Adipocyte (in vitro differentiated cells): ENCODE measurements around the gene PATJ.
"Not testable (repeated sequence)": the region's sequence is repeated elsewhere in the genome, so short reads cannot be mapped to it uniquely, and the experiment has no call there.

Source experiments
- DNase-seq: peaks from one replicate; pipeline ENCODE4 v3.0.0-alpha.2; 2015; ENCODE audit warnings: low read depth
- H3K27me3 ChIP-seq: replicated peaks from 2 replicates; pipeline ENCODE4 v1.7.0; 2013; ENCODE audit warnings: mild to moderate bottlenecking, low read length, moderate library complexity; ENCODE audit not compliant: control insufficient read depth, insufficient read depth
- H3K36me3 ChIP-seq: 2 replicates; pipeline ENCODE4 v1.7.0; 2013; ENCODE audit warnings: low read length, mild to moderate bottlenecking, moderate library complexity; ENCODE audit not compliant: control insufficient read depth, insufficient read depth, severe bottlenecking
- H3K4me1 ChIP-seq: 2 replicates; pipeline ENCODE4 v1.7.0; 2013; ENCODE audit warnings: mild to moderate bottlenecking, low read length, moderate library complexity; ENCODE audit not compliant: control insufficient read depth, insufficient read depth
- H3K4me3 ChIP-seq: 2 replicates; pipeline ENCODE4 v1.7.0; 2013; ENCODE audit warnings: mild to moderate bottlenecking, low read length, moderate library complexity
- H3K9ac ChIP-seq: 2 replicates; pipeline ENCODE4 v1.7.0; 2013; ENCODE audit warnings: mild to moderate bottlenecking, low read length, moderate library complexity
- H3K9me3 ChIP-seq: 2 replicates; pipeline ENCODE4 v1.7.0; 2013; ENCODE audit warnings: mild to moderate bottlenecking, low read length, moderate library complexity; ENCODE audit not compliant: control insufficient read depth

The PATJ gene, protein sequence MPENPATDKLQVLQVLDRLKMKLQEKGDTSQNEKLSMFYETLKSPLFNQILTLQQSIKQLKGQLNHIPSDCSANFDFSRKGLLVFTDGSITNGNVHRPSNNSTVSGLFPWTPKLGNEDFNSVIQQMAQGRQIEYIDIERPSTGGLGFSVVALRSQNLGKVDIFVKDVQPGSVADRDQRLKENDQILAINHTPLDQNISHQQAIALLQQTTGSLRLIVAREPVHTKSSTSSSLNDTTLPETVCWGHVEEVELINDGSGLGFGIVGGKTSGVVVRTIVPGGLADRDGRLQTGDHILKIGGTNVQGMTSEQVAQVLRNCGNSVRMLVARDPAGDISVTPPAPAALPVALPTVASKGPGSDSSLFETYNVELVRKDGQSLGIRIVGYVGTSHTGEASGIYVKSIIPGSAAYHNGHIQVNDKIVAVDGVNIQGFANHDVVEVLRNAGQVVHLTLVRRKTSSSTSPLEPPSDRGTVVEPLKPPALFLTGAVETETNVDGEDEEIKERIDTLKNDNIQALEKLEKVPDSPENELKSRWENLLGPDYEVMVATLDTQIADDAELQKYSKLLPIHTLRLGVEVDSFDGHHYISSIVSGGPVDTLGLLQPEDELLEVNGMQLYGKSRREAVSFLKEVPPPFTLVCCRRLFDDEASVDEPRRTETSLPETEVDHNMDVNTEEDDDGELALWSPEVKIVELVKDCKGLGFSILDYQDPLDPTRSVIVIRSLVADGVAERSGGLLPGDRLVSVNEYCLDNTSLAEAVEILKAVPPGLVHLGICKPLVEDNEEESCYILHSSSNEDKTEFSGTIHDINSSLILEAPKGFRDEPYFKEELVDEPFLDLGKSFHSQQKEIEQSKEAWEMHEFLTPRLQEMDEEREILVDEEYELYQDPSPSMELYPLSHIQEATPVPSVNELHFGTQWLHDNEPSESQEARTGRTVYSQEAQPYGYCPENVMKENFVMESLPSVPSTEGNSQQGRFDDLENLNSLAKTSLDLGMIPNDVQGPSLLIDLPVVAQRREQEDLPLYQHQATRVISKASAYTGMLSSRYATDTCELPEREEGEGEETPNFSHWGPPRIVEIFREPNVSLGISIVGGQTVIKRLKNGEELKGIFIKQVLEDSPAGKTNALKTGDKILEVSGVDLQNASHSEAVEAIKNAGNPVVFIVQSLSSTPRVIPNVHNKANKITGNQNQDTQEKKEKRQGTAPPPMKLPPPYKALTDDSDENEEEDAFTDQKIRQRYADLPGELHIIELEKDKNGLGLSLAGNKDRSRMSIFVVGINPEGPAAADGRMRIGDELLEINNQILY (N-terminal part only)

GRCh38 chr1:61741711-61742619, at the start of gene PATJ:
PATJ (plus strand) TSS chr1:61742480; CDS start chr1:61762893, 20,413 bp downstream.
- peak within 1 kb of the TSS; percentile 77 for H3K4me3 ChIP-seq

DNA sequence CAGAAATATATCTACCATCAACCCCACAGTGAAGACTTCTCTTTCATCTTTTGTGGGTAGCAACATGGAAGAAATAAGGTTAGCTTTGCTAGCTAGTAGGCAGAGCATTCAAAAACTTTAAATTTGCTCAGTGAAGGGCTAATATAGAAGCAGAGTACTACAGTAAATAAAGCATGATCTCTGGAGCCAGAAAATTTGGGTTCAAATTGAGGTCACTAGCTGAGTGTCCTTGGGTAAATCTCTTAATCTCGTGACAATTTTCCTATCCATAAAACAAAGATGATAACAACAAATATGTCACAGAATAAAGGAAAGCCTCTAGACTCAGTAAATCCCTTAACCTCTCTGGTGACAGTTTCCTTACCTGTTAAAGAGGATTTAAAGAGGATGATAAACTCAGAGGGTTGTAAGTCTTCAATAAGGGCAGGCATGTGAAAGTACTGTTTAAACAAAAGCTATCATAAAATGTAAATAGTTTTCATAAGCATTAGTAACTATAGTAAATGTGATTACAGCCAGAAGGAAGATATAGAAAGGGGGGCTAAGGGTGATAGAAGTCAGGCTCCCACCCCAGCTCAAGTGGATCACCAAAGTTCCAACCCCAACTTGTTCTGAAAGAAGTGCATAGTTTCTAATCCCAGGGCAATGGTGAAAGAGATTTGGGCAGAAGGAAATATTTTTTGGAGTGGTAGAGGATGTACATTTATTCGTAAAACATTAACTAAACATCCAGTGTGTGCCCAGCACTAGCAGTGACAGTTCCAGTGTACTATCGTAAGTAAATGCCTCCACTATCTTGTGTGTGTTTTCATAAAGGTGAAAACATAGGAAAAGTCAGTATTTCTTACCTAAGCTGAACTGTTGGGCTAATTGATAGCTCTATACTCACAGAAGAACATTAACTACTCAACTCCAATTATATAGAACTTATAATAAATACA, 42.1 kb upstream of the PATJ start:
- no peak for DNase-seq
- no peaks in the 10 kb centered on the region for H3K27me3 ChIP-seq
- H3K9me3 ChIP-seq: no peaks in the 10 kb centered on the region
- H3K36me3 ChIP-seq: peaks cover 61% of the 10 kb centered on the region
- no peak overlapping the region for H3K9ac ChIP-seq
- no peak overlapping the region for H3K4me3 ChIP-seq
- no peaks in the 10 kb centered on the region for H3K4me1 ChIP-seq

More at GRCh38 chr1:61741711-61742619, at the start of gene PATJ:
- peak; percentile 67 for DNase-seq
- Histone ChIP-seq H3K27me3 (no peaks in the 10 kb centered on the region), H3K9ac (peak within 1 kb of the TSS; percentile 90), H3K36me3 (no peaks in the 10 kb centered on the region), H3K9me3 (no peaks in the 10 kb centered on the region), H3K4me1 (peaks cover 9% of the 10 kb centered on the region)

DNA sequence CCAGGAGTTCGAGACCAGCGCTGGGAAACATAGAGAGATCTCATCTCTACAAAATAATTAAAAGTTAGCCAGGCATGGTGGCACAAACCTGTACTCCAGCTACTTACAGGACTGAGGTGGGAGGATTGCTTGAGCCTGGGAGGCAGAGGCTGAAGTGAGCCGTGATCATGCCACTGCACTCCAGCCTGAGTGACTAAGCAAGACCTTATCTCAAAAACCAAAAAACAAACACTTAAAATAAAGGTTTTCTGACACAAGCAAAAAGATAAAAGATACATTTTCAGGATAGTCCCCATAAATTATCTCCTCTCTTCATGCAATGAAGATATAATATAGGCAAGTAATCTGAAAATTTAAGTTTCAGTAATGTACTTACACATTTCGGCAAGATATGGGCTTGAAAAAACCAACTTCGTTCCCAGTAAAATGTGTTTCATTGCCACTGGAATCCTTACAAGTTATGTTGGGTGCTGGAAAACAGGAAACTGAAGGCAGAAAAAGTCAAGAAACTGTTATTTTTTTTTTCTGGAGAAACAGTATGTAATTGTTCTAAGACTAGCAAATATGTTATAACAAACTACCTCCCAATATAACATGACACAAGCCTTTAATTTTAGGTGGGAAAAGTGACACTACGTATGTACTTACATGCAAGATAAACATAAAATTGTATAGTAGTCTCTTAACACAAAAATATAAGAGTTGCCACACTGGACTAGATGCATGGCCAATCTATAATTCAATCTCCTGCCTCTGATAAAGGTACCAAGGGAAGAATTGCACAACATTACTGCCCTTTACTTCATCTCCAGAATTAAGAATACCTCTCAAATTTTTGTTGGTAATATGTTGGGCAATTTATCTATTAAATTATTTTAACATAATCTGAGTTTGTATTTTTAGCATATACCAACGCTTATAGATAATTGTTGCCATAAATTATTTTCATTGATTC, 33.0 kb upstream of the PATJ start:
- Histone ChIP-seq H3K4me3 (no peak overlapping the region), H3K4me1 (peaks cover 4% of the 10 kb centered on the region), H3K9me3 (no peaks in the 10 kb centered on the region), H3K9ac (no peak overlapping the region), H3K27me3 (no peaks in the 10 kb centered on the region), H3K36me3 (peaks cover 57% of the 10 kb centered on the region)
- no peak for DNase-seq

DNA sequence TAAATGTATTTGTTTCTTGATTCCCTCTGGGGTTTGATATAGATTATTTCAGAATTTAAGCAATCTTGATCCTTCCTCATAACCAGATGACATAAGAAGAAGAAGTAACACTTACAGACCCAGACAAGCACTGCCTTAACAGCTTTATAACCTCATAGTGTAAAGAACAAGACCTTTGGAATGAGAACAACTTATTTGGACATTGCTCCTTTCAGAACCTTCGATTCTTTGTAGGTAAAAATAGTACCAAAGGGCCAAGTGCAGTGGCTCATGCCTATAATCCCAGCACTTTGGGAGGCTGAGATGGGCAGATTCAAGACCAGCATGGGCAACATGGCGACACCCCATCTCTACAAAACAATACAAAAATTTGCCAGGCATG, 32.4 kb upstream of the PATJ start:
- DNase-seq: no peak
- H3K4me3 ChIP-seq: no peak overlapping the region
- H3K27me3 ChIP-seq: no peaks in the 10 kb centered on the region
- peaks cover 51% of the 10 kb centered on the region for H3K36me3 ChIP-seq
- no peaks in the 10 kb centered on the region for H3K9me3 ChIP-seq
- H3K9ac ChIP-seq: no peak overlapping the region
- peaks cover 4% of the 10 kb centered on the region for H3K4me1 ChIP-seq

DNA sequence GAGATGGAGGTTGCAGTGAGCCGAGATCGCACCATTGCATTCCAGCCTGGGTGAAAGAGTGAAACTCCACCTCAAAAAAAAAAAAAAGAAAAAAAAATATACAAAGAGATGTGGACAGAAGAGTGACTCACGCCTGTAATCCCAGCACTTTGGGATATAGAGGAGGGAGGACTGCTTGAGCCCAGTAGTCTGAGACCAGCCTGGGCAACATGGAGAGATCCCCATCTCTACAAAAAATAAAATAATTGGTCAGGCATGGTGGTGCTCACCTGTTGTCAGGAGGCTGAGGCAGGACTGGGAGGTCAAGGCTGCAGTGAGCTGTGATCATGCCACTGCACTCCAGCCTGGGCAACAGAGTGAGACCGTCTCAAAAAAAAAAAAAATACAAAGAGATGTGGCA, 31.0 kb upstream of the PATJ start:
- H3K4me3 ChIP-seq, H3K9me3 ChIP-seq, H3K4me1 ChIP-seq, H3K27me3 ChIP-seq, H3K9ac ChIP-seq: not testable (repeated sequence)
- peaks cover 38% of the 10 kb centered on the region for H3K36me3 ChIP-seq
- DNase-seq: peak; percentile 54

GRCh38 chr1:61711969-61712368, 30.3 kb upstream of the PATJ start:
- DNase-seq: no peak
- H3K9me3 ChIP-seq: no peaks in the 10 kb centered on the region
- H3K27me3 ChIP-seq: no peaks in the 10 kb centered on the region
- peaks cover 33% of the 10 kb centered on the region for H3K36me3 ChIP-seq
- H3K9ac ChIP-seq: no peak overlapping the region
- H3K4me1 ChIP-seq: peaks cover 4% of the 10 kb centered on the region
- no peak overlapping the region for H3K4me3 ChIP-seq

- H3K4me3 ChIP-seq, H3K27me3 ChIP-seq, DNase-seq, H3K9ac ChIP-seq, H3K9me3 ChIP-seq: not testable (repeated sequence)
- Histone ChIP-seq H3K4me1 (peaks cover 21% of the 10 kb centered on the region), H3K36me3 (peaks cover 11% of the 10 kb centered on the region)
Observed at GRCh38 chr1:61718996-61719663, 23.1 kb upstream of the PATJ start.

GRCh38 chr1:61724506-61724812, 17.8 kb upstream of the PATJ start:
- H3K4me1 ChIP-seq: peaks cover 28% of the 10 kb centered on the region

More at GRCh38 chr1:61724506-61724812, 17.8 kb upstream of the PATJ start:
- Histone ChIP-seq H3K9me3 (no peaks in the 10 kb centered on the region), H3K4me3 (peak overlapping the region; percentile 98), H3K9ac (peak overlapping the region; percentile 98), H3K27me3 (no peaks in the 10 kb centered on the region), H3K36me3 (peaks cover 11% of the 10 kb centered on the region)
- DNase-seq: peak; percentile 26
